HepG2 (cell line): ENCODE measurements around the gene GADD45GIP1. TPM values are rescaled to one million over a fixed set of nuclear protein-coding genes. Genes with fewer than 3 reads are reported as not detected.

Source experiments
- CHCHD3 ChIP-seq: sonication (generic); formaldehyde crosslinking; IDR thresholded peaks from 2 replicates; pipeline ENCODE4 v1.8.0; 2022; ENCODE audit warnings: mild to moderate bottlenecking, missing genetic modification reagents, moderate library complexity
- HIC2 ChIP-seq: sonication (generic); formaldehyde crosslinking; IDR thresholded peaks from 2 replicates; pipeline ENCODE4 v1.9.0; 2022; ENCODE audit warnings: low read depth, missing genetic modification reagents
- LCORL ChIP-seq, 2 experiments: fragments of 450-650 bp in 1 of 2; sonication (generic) in 1 of 2; formaldehyde crosslinking in 1 of 2; IDR thresholded peaks; 2 replicates each; pipeline versions ENCODE4 v1.5.0 to v1.6.1; 2017 to 2020; ENCODE audit warnings: antibody characterized with exemption in 1 of 2, missing genetic modification reagents in 1 of 2
- NONO ChIP-seq, 2 experiments: fragments of 450-650 bp in 1 of 2; sonication (generic) in 1 of 2; formaldehyde crosslinking in 1 of 2; IDR thresholded peaks in 1 of 2; conservative IDR thresholded peaks in 1 of 2; 2 replicates each; pipeline versions ENCODE4 v1.6.1 to v1.8.0; 2017 to 2022; ENCODE audit warnings: mild to moderate bottlenecking in 1 of 2, missing genetic modification reagents in 1 of 2, moderate library complexity in 1 of 2
- SRSF4 ChIP-seq: fragments of 200-400 bp; formaldehyde crosslinking; IDR thresholded peaks from one replicate; pipeline ENCODE4 v1.6.1; 2018; ENCODE audit warnings: mild to moderate bottlenecking, low read depth, low read length, moderate library complexity; ENCODE audit not compliant: poor library complexity, severe bottlenecking
- ZNF574 ChIP-seq: sonication (generic); formaldehyde crosslinking; IDR thresholded peaks from 2 replicates; pipeline ENCODE4 v1.4.0; 2020; ENCODE audit warnings: missing genetic modification reagents
- ZNF687 ChIP-seq: sonication (generic); formaldehyde crosslinking; IDR thresholded peaks from 2 replicates; pipeline ENCODE4 v1.5.1; 2020; ENCODE audit warnings: mild to moderate bottlenecking, missing genetic modification reagents, moderate library complexity
- polyA plus RNA-seq, 8 experiments: library from polyadenylated mRNA; depleted of rRNA in 3 of 8; stranded (reverse) in 7 of 8; unstranded in 1 of 8; fragments of >200 nt; fragmentation: Illumina TruSeq in 4 of 8; extraction: Trizol in 4 of 8; gene quantifications; 2 replicates each; pipeline versions ENCODE4 v1.2.1 to v1.2.3, GENCODE V29; 2011 to 2016; ENCODE audit warnings: low read depth in 4 of 8, missing spikeins in 1 of 8, mixed read lengths in 1 of 8; ENCODE audit not compliant: insufficient read depth in 1 of 8
- total RNA-seq, 5 experiments: library from RNA; depleted of rRNA; stranded (reverse); fragments of >200 nt; fragmentation: Illumina TruSeq; extraction: Trizol; gene quantifications; 2 replicates each; pipeline ENCODE4 v1.2.3, GENCODE V29; 2016; ENCODE audit warnings: low read depth in 1 of 5
- TF ChIP-seq, protein P1 (sequence below): sonication (generic); formaldehyde crosslinking; IDR thresholded peaks from 2 replicates; pipeline ENCODE4 v1.5.0; 2020; ENCODE audit warnings: mild to moderate bottlenecking, missing genetic modification reagents, borderline replicate concordance
- TF ChIP-seq, protein P2 (sequence below), 2 experiments: sonication (generic) in 1 of 2; formaldehyde crosslinking in 1 of 2; IDR thresholded peaks; 2 replicates each; pipeline versions ENCODE4 v1.4.0 to v1.6.1; 2018 to 2020; ENCODE audit warnings: missing genetic modification reagents in 2 of 2, borderline replicate concordance in 1 of 2, low read depth in 1 of 2, mild to moderate bottlenecking in 1 of 2, missing biosample characterization in 1 of 2

The GADD45GIP1 gene
- total and polyA plus RNA-seq, 2 of the 13 experiments (the other 11 are each of a cell fraction or from before 2014, with no cell fraction given): 24.6 to 30.7 TPM

DNA sequence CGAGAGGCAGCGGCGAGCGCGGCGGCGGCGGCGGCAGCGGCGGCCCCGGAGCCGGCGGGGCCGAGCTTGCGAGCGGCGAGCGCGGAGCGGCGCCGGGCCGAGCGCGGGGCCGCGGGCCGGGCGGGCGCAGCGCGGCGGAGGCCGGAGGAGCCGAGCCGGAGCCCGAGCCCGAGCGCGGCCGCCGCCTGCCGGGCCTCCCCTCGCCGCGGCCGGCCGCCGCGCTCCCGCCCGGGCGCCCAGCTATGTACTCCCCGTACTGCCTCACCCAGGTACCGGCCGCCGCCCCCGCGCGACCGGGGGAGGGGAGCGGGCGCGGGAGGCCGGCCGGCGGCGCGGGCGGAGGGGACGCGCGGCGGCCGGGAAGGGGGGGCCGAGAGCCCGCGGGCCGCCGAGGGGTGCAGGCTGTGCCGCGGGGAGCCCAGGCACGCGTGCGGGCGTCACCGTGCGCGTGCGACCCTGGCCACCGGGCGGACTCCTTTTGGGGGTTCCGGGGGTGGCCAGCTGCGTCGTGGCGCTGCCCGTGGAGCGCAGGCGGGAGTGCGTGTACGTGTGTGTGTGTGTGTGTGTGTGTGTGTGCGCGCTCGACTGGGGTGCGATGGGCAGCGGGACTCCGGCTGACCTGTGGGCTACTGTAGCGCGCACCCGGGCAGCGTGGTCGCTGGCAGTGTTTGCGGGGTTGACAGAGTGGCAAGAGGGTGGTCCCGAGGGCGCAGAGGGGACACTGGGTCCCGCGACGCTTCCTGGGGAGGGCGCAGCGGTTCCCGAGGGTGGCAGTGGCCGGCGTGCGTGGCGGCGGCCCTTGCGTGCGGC, 38.8 kb upstream of the GADD45GIP1 start (continued):
- TF ChIP-seq, protein P1, sequence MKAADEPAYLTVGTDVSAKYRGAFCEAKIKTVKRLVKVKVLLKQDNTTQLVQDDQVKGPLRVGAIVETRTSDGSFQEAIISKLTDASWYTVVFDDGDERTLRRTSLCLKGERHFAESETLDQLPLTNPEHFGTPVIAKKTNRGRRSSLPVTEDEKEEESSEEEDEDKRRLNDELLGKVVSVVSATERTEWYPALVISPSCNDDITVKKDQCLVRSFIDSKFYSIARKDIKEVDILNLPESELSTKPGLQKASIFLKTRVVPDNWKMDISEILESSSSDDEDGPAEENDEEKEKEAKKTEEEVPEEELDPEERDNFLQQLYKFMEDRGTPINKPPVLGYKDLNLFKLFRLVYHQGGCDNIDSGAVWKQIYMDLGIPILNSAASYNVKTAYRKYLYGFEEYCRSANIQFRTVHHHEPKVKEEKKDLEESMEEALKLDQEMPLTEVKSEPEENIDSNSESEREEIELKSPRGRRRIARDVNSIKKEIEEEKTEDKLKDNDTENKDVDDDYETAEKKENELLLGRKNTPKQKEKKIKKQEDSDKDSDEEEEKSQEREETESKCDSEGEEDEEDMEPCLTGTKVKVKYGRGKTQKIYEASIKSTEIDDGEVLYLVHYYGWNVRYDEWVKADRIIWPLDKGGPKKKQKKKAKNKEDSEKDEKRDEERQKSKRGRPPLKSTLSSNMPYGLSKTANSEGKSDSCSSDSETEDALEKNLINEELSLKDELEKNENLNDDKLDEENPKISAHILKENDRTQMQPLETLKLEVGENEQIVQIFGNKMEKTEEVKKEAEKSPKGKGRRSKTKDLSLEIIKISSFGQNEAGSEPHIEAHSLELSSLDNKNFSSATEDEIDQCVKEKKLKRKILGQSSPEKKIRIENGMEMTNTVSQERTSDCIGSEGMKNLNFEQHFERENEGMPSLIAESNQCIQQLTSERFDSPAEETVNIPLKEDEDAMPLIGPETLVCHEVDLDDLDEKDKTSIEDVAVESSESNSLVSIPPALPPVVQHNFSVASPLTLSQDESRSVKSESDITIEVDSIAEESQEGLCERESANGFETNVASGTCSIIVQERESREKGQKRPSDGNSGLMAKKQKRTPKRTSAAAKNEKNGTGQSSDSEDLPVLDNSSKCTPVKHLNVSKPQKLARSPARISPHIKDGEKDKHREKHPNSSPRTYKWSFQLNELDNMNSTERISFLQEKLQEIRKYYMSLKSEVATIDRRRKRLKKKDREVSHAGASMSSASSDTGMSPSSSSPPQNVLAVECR: peak; percentile 63
- TF ChIP-seq SRSF4: no peak
- TF ChIP-seq ZNF687: 0 out of 2 replicates have a peak, but pooled peaks have one; percentile 34
- TF ChIP-seq LCORL (IDR thresholded peaks at IDR 0.05): no peak
- TF ChIP-seq LCORL (CRISPR knock-in tag; IDR thresholded peaks at IDR 0.05): peak; percentile 9; the same call in 1 of the 2 replicates
- TF ChIP-seq HIC2 (CRISPR knock-in tag): peak; percentile 23; the same call in 1 of the 2 replicates
- 0 out of 2 replicates have a peak, but pooled peaks have one; percentile 12 for TF ChIP-seq ZNF574 (CRISPR knock-in tag)
- 0 out of 2 replicates have a peak, but pooled peaks have one; percentile 21 for TF ChIP-seq CHCHD3
- TF ChIP-seq, protein P2, sequence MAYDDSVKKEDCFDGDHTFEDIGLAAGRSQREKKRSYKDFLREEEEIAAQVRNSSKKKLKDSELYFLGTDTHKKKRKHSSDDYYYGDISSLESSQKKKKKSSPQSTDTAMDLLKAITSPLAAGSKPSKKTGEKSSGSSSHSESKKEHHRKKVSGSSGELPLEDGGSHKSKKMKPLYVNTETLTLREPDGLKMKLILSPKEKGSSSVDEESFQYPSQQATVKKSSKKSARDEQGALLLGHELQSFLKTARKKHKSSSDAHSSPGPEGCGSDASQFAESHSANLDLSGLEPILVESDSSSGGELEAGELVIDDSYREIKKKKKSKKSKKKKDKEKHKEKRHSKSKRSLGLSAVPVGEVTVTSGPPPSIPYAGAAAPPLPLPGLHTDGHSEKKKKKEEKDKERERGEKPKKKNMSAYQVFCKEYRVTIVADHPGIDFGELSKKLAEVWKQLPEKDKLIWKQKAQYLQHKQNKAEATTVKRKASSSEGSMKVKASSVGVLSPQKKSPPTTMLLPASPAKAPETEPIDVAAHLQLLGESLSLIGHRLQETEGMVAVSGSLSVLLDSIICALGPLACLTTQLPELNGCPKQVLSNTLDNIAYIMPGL (CRISPR knock-in tag; IDR thresholded peaks at IDR 0.05; ENCODE audit: borderline replicate concordance in 1 of 2, low read depth in 1 of 2): 0 out of 4 replicates have a peak, but pooled peaks of 1 of the 2 experiments have one; percentile 16
- TF ChIP-seq NONO (IDR thresholded peaks at IDR 0.05): no peak
- TF ChIP-seq NONO (CRISPR knock-in tag; conservative IDR thresholded peaks at IDR 0.05): 0 out of 2 replicates have a peak, but pooled peaks have one; percentile 50
